22Rv1 (cell line): ENCODE data around the gene GAP43.

Experiments
- ZFX ChIP-seq: fragments of 450-650 bp; IDR thresholded peaks from 2 replicates; pipeline ENCODE4 v1.6.1; 2017; ENCODE audit warnings: antibody characterized with exemption, borderline replicate concordance
- TF ChIP-seq, protein P1 (sequence below): fragments of 450-650 bp; IDR thresholded peaks from 2 replicates; pipeline ENCODE4 v1.5.1; 2017; ENCODE audit warnings: mild to moderate bottlenecking

DNA sequence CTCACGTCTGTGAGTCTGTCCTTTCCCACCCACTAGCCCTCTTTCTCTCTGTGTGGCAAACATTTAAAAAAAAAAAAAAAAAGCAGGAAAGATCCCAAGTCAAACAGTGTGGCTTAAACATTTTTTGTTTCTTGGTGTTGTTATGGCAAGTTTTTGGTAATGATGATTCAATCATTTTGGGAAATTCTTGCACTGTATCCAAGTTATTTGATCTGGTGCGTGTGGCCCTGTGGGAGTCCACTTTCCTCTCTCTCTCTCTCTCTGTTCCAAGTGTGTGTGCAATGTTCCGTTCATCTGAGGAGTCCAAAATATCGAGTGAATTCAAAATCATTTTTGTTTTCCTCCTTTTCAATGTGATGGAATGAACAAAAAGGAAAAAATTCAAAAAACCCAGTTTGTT lies 97.7 kb downstream of the GAP43 start:
- TF ChIP-seq, protein P1, sequence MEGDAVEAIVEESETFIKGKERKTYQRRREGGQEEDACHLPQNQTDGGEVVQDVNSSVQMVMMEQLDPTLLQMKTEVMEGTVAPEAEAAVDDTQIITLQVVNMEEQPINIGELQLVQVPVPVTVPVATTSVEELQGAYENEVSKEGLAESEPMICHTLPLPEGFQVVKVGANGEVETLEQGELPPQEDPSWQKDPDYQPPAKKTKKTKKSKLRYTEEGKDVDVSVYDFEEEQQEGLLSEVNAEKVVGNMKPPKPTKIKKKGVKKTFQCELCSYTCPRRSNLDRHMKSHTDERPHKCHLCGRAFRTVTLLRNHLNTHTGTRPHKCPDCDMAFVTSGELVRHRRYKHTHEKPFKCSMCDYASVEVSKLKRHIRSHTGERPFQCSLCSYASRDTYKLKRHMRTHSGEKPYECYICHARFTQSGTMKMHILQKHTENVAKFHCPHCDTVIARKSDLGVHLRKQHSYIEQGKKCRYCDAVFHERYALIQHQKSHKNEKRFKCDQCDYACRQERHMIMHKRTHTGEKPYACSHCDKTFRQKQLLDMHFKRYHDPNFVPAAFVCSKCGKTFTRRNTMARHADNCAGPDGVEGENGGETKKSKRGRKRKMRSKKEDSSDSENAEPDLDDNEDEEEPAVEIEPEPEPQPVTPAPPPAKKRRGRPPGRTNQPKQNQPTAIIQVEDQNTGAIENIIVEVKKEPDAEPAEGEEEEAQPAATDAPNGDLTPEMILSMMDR = no peak
- no peak for TF ChIP-seq ZFX
